Endothelial cell of umbilical vein (primary cell): ENCODE data around the gene EML3. TPM values are rescaled to one million over a fixed set of nuclear protein-coding genes. Genes with fewer than 3 reads are reported as not detected.

ENCODE experiments used
- BruUV-seq: library from RNA; stranded (reverse); fragments of 400-500 nt; replicated peaks from 2 replicates; lab custom pipeline; 2021; lab: Mats Ljungman, UMichigan
- CTCF ChIA-PET: fragments of 300-600, 350-600 bp; sonication (Branson Sonifier 250); formaldehyde crosslinking; loops from one replicate; lab custom pipeline; 2021; ENCODE audit warnings: antibody characterized with exemption, inconsistent platforms; lab: Charles Lee
- POLR2A ChIA-PET: fragments of 300-600, 350-600 bp; sonication (Branson Sonifier 250); formaldehyde crosslinking; loops from one replicate; lab custom pipeline; 2021; ENCODE audit warnings: antibody characterized with exemption, inconsistent platforms; lab: Charles Lee
- DNase-seq: peaks from one replicate; pipeline ENCODE4 v3.0.0-alpha.2; 2011; ENCODE audit warnings: low read depth, low spot score
- FAIRE-seq: peaks from 2 replicates; lab custom pipeline; 2011; peaks lifted over from hg19 to GRCh38; lab: Jason Lieb, UNC
- H2AFZ ChIP-seq: 2 replicates; pipeline ENCODE4 v1.6.0; 2012; ENCODE audit warnings: low read depth, low read length, control low read depth, inconsistent platforms
- H3K27ac ChIP-seq: 2 replicates; pipeline ENCODE4 v1.5.1; 2011; ENCODE audit warnings: low read depth, mild to moderate bottlenecking, control low read depth, low read length, moderate library complexity; ENCODE audit not compliant: insufficient read depth
- H3K27me3 ChIP-seq, 2 experiments: 2 replicates each; pipeline versions ENCODE4 v1.6.0 to v1.6.1; 2011; ENCODE audit warnings: low read length in 2 of 2, mixed read lengths in 1 of 2; ENCODE audit not compliant: control insufficient read depth in 2 of 2, insufficient read depth in 2 of 2
- H3K36me3 ChIP-seq, 2 experiments: 2 replicates in 1 of 2; 3 replicates in 1 of 2; pipeline ENCODE4 v1.5.1; 2011; ENCODE audit warnings: low read length in 2 of 2, mild to moderate bottlenecking in 1 of 2, moderate library complexity in 1 of 2; ENCODE audit not compliant: control insufficient read depth in 2 of 2, insufficient read depth in 2 of 2; ENCODE audit errors: extremely low read depth in 1 of 2
- H3K4me1 ChIP-seq: 3 replicates; pipeline ENCODE4 v1.5.1; 2011; ENCODE audit warnings: mild to moderate bottlenecking, low read length; ENCODE audit not compliant: control insufficient read depth, insufficient read depth; ENCODE audit errors: extremely low read depth
- H3K4me2 ChIP-seq: 2 replicates; pipeline ENCODE4 v1.6.1; 2011; ENCODE audit warnings: low read length, control low read depth, mixed read lengths; ENCODE audit not compliant: insufficient read depth
- H3K4me3 ChIP-seq, 3 experiments: fragments of 200-600 bp in 1 of 3; sonication (generic), shearing (Covaris generic) in 1 of 3; replicated peaks in 1 of 3; 2 replicates each; pipeline ENCODE4 v1.5.1; 2011 to 2016; ENCODE audit warnings: control low read depth in 3 of 3, low read length in 3 of 3, mild to moderate bottlenecking in 2 of 3, inconsistent platforms in 1 of 3, low read depth in 1 of 3, moderate library complexity in 1 of 3; ENCODE audit not compliant: insufficient read depth in 1 of 3
- H3K79me2 ChIP-seq: 2 replicates; pipeline ENCODE4 v1.6.0; 2012; ENCODE audit warnings: low read length, inconsistent platforms; ENCODE audit not compliant: control insufficient read depth, insufficient read depth
- H3K9ac ChIP-seq: replicated peaks from 2 replicates; pipeline ENCODE3; 2011; ENCODE audit warnings: low read length, control low read depth; ENCODE audit not compliant: insufficient read depth; ENCODE audit errors: extremely low read depth
- H3K9me1 ChIP-seq: replicated peaks from 3 replicates; pipeline ENCODE4 v1.6.0; 2011; ENCODE audit warnings: mild to moderate bottlenecking, low read length; ENCODE audit not compliant: control insufficient read depth, insufficient read depth; ENCODE audit errors: extremely low read depth
- H3K9me3 ChIP-seq: replicated peaks from 2 replicates; pipeline ENCODE4 v1.5.1; 2012; ENCODE audit warnings: low read length, inconsistent platforms; ENCODE audit not compliant: control insufficient read depth, insufficient read depth
- H4K20me1 ChIP-seq: replicated peaks from 2 replicates; pipeline ENCODE3; 2011; ENCODE audit warnings: mild to moderate bottlenecking, low read length; ENCODE audit not compliant: control insufficient read depth, insufficient read depth; ENCODE audit errors: extremely low read depth
- CTCF ChIP-seq, 2 donors: IDR thresholded peaks; 1 replicate in 1 of 2; 2 replicates in 1 of 2; pipeline ENCODE4 v1.5.1; 2011; ENCODE audit warnings: low read length in 2 of 2, mild to moderate bottlenecking in 2 of 2, moderate library complexity in 2 of 2, control low read depth in 1 of 2, inconsistent platforms in 1 of 2, low read depth in 1 of 2; ENCODE audit not compliant: insufficient read depth in 1 of 2; ENCODE audit errors: extremely low read depth in 1 of 2
- EZH2 ChIP-seq: IDR thresholded peaks from 2 replicates; pipeline ENCODE4 v1.6.1; 2012; ENCODE audit warnings: borderline replicate concordance, low read depth, mild to moderate bottlenecking, moderate library complexity, low read length, inconsistent platforms; ENCODE audit not compliant: severe bottlenecking
- FOS ChIP-seq: IDR thresholded peaks from 2 replicates; pipeline ENCODE4 v1.6.1; 2011; ENCODE audit warnings: mild to moderate bottlenecking, low read length, moderate library complexity, borderline replicate concordance; ENCODE audit not compliant: insufficient read depth
- GATA2 ChIP-seq: IDR thresholded peaks from 2 replicates; pipeline ENCODE4 v1.7.0; 2011; ENCODE audit warnings: low read depth, mild to moderate bottlenecking, moderate library complexity, mixed read lengths, low read length; ENCODE audit not compliant: insufficient read length, insufficient read depth
- JUN ChIP-seq: IDR thresholded peaks from 2 replicates; pipeline ENCODE4 v1.6.1; 2011; ENCODE audit warnings: borderline replicate concordance, low read depth; ENCODE audit not compliant: insufficient read length, insufficient read depth
- MAX ChIP-seq: IDR thresholded peaks from 2 replicates; pipeline ENCODE4 v1.6.1; 2011; ENCODE audit not compliant: insufficient read depth, insufficient read length
- MYC ChIP-seq: IDR thresholded peaks from one replicate; pipeline ENCODE4 v1.6.1; 2011; ENCODE audit warnings: mild to moderate bottlenecking, low read depth, low read length
- POLR2A ChIP-seq: IDR thresholded peaks from 2 replicates; pipeline ENCODE4 v1.6.1; 2012; ENCODE audit warnings: low read depth, mild to moderate bottlenecking, control low read depth, low read length
- POLR2AphosphoS5 ChIP-seq: IDR thresholded peaks from 2 replicates; pipeline ENCODE4 v1.6.1; 2012; ENCODE audit warnings: low read depth, mild to moderate bottlenecking, control low read depth, low read length, moderate library complexity; ENCODE audit not compliant: insufficient read depth
- dilution Hi-C: fragments of 300-500 bp; cut with MboI; formaldehyde crosslinking; loops from one replicate; pipeline ENCODE4 v1.15.0; 2019; ENCODE audit warnings: low sequenced_read_pairs; ENCODE audit not compliant: extremely low pct_ligation_motif_present
- intact Hi-C: fragments of 100-400 bp; cut with micrococcal nuclease; formaldehyde crosslinking; loops from one replicate; pipeline ENCODE4 v1.10.0; 2022
- polyA plus RNA-seq, 4 experiments: library from polyadenylated mRNA; depleted of rRNA in 3 of 4; stranded (reverse) in 3 of 4; unstranded in 1 of 4; fragments of >200 nt; gene quantifications; 2 replicates each; pipeline versions ENCODE4 v1.2.1 to v1.2.3, GENCODE V29; 2011 to 2012; ENCODE audit warnings: missing spikeins in 1 of 4
- total RNA-seq: library from RNA; stranded (reverse); gene quantifications from 2 replicates; pipeline ENCODE4 v1.2.3, GENCODE V29; 2021

The EML3 gene
- total and polyA plus RNA-seq, 2 donors (not counting 3 experiments of a cell fraction or from before 2014, with no cell fraction given): 75.7 to 101 TPM

- H3K4me1 ChIP-seq: peaks cover 11% of the 10 kb centered on the region
- FAIRE-seq (no peak), DNase-seq (no peak)
- no peaks in the 10 kb centered on the region for H4K20me1 ChIP-seq
- BruUV-seq: no TSS peak
- peaks cover 10% of the 10 kb centered on the region for H3K79me2 ChIP-seq
- H3K9me3 ChIP-seq: no peaks in the 10 kb centered on the region
- ChIA-PET CTCF (interaction anchor here (1.9 kb wide), 1 partner anchor 181 kb away, joined by 4 read pairs; no protein-coding TSS in a partner anchor), POLR2A (no interaction called here)
- no peaks in the 10 kb centered on the region for H3K9me1 ChIP-seq
- H3K36me3 ChIP-seq: peaks cover 0 to 13% of the 10 kb centered on the region in 2 experiments
- dilution Hi-C loops: no loop called here
- H3K4me3 ChIP-seq: no peak overlapping the region
- TF ChIP-seq GATA2 (no peak), CTCF (IDR thresholded peaks at IDR 0.05; ENCODE audit: extremely low read depth in 1 of 2, insufficient read depth in 1 of 2, low read depth in 1 of 2, low read length in 2 of 2) (no peak), MYC (no peak), EZH2 (no peak), MAX (no peak), POLR2A (no peak), FOS (no peak), POLR2AphosphoS5 (no peak), JUN (no peak)
- H2AFZ ChIP-seq: no peak overlapping the region
- no peak overlapping the region for H3K27ac ChIP-seq
- intact Hi-C loops: no loop called here
- H3K27me3 ChIP-seq: no peaks in the 10 kb centered on the region
- H3K9ac ChIP-seq: no peak overlapping the region
- H3K4me2 ChIP-seq: no peak overlapping the region
Observed at GRCh38 chr11:62605902-62606301, 6.7 kb downstream of the EML3 start.
